ENCODE results near the gene LAMA5.

The LAMA5 gene

DNA sequence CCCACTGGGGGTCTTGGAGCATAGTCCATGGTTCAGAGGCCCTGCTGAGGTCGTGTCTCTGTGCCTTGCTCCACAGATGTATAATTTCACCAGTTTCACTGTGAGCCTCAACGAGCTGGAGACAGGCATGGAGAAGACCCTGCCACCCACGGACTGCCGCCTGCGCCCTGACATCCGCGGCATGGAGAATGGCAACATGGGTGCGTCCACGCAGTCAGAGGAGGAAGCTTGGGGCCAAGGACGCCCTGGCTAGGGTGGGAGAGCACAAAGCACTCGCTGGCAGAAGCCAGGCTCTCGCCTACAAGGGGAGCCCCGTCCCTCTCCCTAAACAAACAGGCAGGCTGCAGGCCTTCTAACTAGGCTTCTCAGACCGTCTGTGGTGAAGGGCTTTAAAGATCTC is 78.0 kb downstream of the LAMA5 start:
- DNase-seq (ENCODE audit: low spot score) = no peak

DNA sequence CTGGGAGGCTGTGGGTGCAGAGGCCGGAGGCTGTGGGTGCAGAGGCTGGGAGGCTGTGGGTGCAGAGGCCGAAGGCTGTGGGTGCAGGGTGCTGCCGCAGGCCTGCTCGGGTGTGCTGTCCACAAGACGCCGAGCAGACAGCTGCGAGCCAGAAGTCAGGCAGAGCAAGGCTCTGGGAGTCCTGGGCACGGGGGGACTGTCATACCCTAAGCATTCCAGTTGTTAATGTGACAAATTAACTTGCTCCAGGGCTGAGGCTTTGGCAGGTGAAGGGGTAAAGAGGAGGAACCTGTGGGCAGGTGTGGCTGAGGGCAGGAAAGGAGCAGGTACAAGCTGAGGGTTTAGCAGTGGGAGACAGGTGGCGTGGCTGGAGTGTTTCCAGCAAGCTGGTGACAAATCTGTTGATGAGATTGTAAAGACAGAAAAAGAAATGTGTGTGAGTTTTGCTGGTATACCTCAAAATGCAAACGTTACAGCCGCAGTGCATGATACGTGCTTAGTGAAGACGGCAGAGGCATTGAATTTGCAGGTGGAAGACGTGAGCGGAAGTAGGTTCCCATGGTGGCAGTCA is 78.5 kb downstream of the LAMA5 start:
- DNase-seq (ENCODE audit: low spot score) = no peak

DNA sequence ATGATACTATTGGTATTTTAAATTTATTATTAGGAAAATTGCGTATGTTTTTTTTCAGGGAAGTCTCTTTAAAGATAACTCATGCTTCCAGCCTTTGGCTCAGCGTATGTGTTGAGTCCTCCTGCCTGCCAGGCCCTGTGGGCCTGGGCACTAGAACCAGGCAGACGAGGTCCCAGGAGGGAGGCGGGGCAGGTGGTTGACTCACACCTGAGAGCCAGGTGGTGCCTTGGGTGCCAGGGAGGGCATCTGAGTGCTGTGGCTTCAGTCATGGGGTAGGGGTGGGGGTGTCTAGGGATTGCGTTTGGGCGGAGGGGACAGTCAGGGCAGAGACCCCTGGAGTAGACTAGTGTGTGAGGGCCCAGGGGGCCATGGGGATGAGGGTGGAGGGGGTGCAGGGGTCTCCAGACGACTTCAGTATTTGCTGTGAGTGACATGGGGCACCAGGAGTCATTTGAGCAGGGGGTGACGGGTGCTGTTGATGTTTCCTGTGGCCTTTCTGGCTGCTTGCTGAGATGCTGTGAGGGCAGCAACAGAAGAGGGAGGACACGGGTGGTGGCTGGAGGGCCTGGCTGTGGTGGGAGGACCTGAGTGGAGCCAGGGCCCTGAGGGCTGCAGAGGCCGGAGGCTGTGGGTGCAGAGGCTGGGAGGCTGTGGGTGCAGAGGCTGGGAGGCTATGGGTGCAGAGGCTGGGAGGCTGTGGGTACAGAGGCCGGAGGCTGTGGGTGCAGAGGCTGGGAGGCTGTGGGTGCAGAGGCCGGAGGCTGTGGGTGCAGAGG is 79.2 kb downstream of the LAMA5 start:
- no peak for DNase-seq (ENCODE audit: low spot score)

DNA sequence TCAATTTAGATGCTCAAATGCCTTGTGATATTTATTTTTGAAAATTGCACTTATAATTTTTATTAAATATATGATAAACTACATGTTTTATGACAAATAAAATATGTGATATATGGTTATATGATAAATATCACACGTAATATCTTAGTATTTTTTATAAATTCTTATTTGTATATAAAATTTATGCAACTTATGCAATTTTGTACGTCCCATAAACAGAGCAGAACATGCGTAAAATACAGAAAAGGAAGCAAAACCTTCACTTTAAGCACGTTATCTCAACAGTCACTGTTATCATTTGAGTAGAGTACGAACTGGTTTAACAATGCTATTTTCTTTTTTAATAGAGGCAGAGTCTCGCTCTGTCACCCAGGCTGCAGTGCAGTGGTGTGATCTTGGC is 80.0 kb downstream of the LAMA5 start:
- no peak for DNase-seq (ENCODE audit: low spot score)

DNA sequence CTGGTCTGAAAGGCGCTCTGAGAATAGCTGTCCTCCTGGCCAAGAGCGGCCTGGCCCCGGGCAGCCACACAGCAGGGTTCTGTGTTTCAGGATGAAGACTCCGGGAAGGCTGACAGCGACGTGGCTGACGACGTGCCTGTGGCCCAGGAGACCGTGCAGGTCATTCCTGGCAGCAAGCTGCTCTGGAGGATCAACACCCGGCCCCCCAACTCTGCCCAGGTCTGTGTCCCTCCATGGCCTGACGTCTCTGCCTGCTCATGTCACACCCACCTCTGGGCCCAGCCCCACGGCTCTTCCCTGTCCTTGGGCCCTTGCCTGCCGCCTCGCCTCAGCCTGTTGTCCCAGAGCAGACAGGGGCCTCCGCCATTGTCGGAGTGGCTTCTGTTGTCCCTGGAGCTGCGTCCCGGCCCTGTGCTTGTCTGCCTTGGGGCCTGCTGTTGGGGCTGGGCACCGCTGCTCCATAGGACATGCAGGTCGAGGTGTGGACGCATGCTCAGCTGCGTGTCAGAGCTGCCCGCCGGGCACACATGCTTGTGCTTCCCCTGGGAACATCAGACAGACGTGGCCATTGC is 80.5 kb downstream of the LAMA5 start:
- DNase-seq (ENCODE audit: low spot score) = no peak

DNA sequence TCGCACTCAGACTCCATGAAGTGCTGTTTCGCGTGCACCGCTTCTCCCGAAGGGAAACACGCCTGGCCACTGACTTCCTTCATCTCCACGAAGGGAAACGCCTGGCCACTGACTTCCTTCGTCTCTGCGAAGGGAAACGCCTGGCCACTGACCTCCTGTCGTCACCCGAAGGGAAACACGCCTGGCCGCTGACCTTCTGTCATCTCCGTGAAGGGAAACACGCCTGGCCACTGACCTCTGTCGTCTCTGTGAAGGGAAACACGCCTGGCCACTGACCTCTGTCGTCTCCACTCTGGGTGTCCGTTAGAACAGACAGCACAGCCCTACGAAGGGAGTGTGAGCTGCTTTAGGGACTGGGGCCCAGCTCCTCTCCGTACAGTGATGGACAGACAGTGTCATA is 81.4 kb downstream of the LAMA5 start:
- DNase-seq (ENCODE audit: low spot score) = no peak

DNA sequence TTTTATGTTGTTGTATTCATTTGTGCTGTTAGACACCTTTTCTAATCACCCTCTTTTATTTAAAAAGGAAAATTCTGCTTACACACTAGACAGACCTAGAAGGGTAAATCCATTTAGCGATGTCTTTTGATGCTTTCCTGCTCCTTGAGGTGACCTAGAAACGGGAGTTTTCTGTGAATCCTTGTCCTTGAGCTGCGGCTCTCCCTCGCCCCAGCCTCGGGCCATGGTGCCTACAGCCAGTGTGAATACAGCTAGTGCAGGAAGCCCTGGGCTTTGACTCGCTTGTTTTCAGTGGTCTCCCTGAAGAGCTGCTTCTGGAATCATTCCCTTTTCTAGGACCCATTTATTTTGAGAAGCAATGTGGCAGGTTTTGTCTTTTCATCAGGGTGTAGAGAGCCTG is 82.0 kb downstream of the LAMA5 start:
- no peak for DNase-seq (ENCODE audit: low spot score)

DNA sequence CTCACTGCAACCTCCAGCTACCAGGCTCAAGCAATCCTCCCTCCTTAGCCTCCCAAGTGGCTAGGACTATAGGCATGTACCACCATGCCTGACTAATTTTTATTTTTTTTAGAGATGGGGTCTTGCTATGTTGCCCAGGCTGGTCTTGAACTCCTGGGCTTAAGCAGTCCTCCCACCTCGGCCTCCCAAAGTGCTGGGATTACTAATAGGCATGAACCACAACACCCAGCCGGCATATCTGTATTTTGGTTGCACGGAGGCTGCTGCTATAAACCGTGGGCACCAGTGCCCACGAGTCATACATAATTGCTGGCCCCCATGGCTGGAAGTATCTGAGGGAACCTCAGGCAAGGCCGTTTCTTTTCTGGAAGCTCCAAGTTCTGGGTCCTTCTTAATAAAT is 82.7 kb downstream of the LAMA5 start:
- no peak for DNase-seq (ENCODE audit: low spot score)

DNA sequence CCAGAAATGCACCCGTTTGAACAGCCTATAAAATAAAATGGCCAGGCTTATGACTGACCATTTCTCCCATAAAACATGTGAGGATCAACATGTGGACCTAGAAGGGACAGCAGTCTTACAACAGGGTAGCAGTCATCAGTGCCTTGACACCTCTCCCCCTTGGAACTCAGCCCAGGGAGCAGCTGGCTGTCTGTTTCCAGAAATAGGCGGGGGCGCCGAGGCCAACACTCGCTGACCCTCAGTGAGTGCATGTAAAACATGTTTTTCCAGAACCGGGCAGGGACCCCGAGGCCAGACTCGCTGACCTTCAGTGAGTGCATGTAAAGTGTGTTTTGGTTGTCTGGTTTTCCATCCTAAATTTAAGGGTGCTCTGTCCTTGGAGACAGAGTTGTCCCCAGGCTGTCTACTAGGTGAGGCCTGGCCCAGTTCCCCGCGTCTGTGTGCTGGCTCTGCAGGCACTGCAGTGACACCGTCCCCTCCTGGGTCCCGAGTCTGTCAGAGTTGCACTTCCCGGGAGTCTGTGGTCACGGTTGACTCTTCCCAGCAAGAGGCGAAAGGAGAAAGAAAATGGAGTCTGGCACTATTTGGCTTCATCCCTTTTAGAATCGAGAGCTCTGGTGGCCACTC is 84.1 kb downstream of the LAMA5 start:
- no peak for DNase-seq (ENCODE audit: low spot score)

DNA sequence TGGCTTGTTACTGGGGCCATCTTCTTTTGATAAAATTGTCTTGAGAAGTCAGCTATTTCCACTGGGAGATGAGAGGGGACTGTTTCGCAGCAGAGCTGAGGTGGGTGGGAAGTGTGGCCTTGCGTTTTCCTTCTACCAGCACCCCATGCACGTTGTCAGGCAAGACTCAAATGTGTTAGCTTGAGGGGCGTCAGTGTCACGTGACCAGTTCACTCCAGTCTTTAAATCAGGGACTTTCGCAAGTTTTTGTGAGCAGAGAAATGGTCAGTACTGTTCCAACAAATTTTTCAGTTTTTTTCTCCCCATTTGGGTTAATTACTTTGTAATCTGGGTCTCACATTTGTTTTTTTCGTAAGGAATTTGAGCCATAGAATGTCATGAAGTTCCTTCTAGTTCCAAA is 85.0 kb downstream of the LAMA5 start:
- DNase-seq (ENCODE audit: low spot score) = no peak

DNA sequence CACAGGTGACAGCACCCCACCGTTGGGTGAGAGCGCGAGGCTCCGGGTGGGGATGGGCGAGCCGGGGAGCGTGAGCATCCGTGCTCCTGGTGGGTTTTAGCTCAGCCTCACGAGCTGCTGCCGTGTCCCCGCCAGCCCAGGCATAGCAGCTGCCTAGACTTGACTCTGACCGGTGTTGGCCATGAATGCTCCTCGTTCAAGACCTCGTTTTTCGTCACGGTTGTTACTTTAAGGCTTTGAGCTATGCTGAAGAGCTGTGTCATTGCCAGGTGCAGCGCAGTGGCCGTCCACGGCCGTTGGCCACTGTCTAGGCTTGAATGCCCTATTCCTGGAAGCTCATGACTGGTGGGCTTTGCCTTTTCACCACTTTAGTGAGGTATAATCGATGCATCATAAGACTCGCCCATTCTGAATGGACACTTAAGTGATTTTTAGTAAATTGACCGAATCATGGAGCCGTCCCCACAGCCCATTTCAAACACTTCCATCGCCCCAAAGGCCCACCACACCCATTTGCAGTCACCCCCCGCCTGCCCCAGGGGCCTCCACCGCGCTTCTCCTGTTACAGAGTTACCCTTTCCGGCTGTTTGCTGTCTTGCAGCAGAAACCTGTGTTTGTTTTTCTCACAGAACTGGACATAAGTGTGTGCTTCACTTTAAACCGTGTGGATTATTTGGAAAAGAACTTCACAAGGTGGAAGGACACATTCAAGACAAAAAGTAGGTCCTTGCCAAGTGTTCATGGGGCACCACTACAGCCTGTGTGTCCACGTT is 85.8 kb downstream of the LAMA5 start:
- DNase-seq (ENCODE audit: low spot score) = no peak

DNA sequence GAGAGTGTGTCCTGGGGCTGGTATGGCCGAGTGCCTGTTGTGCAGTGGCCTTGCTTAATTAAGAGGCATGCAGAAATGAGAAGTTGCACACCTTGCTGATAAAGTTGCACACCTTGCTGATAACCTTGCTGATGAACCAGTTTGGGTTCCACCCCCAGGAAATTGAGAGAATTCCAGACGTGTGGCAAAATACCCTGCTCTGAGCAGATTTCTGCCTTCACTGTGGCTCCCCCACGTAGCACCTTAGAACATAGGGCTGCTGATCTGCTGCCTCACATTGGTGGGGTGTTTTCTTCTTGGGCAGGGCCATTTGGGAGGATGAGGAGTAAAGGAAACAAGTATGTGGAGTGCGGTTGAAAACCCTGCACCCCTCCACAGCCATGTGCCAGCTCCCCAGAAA is 86.8 kb downstream of the LAMA5 start:
- no peak for DNase-seq (ENCODE audit: low spot score)

DNA sequence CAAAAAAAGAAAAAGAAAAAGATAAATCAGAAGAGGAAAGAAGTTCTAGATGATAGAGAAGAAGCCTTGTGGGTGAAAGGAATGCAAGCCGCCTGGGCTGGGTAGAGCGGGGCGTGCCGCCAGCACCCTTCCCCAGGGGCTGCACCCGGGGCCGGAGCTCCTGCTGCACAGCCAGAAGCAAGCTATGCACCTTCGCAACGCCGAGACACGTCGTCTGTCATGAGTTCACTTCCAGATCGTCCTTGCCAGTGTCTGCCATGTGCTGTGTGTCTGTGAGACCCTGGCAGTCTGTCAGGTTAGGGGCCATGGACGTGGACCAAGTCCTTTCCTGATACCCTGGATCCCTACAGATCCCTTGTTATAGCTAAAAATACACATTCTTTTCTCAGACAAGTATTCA is 89.9 kb downstream of the LAMA5 start:
- no peak for DNase-seq (ENCODE audit: low spot score)

DNA sequence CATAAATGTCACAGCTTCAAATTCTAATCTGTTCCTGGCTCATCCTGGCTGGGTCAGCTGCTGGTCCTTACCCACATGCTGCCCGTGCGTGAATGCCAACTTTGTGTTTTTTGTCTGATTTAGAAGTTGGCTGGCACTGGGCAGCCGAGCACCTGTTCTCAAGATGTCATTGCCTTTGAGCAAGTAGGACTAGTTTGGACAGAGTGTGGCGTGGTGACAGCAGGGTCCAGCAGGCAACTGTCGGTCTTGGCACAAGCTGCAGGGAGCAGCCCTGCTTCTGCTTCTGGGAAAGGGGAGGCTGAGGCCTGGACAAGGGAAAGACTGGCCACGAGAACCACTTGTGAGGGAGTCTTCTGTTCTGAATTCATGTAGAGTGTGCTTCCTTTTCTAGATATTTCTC is 90.7 kb downstream of the LAMA5 start:
- no peak for DNase-seq (ENCODE audit: low spot score)

DNA sequence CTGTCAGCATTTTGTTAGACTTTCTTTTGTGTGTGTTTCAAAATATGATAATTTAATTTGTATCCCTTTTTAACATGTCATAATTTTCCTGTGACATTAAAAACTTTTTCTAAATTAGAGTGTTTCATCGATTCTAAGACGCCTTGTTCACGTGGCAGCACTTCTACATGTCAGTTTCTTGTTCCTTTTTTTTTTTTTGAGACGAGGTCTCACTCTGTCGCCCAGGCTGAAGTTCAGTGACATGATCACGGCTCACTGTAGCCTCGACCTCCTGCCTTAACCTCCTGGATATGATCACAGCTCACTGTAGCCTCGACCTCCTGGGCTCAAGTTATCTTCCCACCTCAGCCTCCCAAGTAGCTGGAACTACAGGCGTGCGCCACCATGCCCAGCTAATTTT is 91.9 kb downstream of the LAMA5 start:
- DNase-seq (ENCODE audit: low spot score) = no peak

DNA sequence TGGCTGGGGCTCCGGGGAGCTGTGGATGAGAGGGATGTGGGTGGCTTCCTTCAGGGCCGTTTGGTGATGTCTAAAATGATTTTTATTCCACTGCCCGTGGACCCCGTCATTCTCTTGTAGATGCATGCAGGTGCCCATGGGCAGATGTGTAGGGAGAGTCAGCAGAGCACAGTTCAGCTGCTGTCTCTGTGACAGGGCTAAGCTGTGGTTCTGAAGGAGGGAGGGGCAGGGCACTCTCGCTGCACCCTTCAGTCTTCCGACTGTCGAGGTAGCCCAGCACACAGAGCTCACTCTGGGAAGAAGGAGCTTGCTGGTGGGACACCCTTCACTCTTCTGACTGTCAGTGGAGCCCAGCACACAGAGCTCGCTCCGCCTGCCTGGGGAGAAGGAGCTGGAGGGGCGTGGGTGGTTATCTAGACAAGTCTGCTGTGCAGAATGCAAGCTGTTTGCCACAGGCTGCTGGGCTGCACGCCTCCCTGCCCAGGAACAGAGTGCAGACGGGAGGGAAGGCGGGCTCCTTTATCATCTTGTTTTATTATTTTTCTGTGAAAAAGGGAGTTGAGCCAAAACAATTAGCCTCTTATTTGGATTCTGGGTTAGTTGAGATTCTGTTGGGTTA is 92.7 kb downstream of the LAMA5 start:
- no peak for DNase-seq (ENCODE audit: low spot score)

DNA sequence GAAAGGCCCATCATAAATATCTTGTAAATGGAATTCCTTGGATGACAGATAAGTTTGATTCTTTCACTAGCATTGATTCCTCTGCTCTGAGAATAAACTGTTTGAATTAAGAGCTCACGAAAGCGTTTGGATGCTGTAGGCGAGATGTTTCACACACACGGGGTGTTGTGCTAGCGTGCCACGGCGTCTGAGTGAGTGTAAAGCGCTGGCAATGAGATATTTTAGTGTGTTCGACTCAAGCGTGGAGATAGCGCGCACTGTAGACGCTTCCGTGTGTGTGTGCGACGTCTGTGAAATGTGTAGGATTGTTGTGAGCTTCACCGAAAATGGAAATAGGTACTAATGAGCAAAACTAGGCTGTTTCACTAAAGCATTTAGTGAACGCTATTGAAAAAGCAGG is 93.7 kb downstream of the LAMA5 start:
- DNase-seq (ENCODE audit: low spot score) = no peak

DNA sequence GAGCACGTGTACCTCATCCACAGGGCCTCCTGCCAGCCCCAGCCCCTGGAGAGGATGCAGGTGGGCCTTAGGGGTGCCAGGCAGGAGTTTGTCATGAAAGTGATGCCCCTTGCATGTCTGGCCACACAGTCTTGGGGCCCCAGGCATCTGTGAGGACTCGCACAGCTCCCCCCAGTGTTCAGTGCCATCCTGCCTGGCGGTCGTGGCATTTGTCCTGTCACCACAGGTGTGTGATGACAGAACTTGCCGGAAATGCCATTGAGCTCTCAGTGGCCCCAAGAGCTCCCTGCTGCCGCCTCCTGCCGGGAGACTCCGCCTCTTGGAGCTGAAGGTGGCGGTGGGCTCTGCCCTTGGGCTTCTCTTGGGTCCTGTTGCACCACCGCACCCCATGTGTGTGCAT is 94.9 kb downstream of the LAMA5 start:
- no peak for DNase-seq (ENCODE audit: low spot score)

DNA sequence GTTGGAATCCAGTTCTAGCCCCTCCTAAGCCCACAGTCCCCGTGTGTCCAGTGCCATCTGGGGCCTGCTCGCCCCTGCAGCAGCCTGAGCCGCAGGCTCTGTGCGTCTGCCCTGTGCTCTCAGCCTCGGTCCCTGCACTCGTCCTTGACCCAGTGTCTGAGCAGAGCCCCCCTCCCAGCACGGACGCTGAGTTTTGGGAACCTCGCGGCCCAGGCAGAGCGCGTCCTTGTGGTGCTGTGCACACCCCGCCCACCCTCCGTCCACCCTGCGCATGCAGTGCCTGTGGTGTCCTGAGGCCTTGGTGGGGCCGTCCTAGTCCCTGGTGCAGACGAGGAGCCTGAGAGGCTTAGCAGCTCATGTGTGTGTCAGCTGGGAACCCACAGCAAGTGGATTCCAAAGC is 97.2 kb downstream of the LAMA5 start:
- DNase-seq (ENCODE audit: low spot score) = no peak

DNA sequence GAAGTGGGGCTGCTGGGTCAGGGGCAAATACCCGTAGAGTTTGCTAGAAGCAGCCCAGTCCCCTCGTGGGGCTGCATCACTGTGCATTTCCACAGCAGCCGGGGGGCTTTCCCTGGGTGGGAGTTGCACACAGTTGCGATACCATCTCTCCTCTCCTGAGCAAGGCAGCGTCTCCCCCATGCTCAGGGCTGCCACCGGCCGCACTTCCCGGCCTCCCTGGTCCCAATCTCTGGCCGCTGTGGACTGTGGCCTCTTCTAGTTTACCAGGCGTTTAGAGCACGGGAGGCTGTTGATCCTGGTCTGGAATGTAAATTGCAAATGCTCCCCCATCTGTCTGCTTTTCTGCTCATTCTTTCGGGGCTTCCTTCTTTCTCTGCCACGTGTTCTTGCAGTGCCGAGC is 97.7 kb downstream of the LAMA5 start:
- DNase-seq (ENCODE audit: low spot score) = no peak

DNA sequence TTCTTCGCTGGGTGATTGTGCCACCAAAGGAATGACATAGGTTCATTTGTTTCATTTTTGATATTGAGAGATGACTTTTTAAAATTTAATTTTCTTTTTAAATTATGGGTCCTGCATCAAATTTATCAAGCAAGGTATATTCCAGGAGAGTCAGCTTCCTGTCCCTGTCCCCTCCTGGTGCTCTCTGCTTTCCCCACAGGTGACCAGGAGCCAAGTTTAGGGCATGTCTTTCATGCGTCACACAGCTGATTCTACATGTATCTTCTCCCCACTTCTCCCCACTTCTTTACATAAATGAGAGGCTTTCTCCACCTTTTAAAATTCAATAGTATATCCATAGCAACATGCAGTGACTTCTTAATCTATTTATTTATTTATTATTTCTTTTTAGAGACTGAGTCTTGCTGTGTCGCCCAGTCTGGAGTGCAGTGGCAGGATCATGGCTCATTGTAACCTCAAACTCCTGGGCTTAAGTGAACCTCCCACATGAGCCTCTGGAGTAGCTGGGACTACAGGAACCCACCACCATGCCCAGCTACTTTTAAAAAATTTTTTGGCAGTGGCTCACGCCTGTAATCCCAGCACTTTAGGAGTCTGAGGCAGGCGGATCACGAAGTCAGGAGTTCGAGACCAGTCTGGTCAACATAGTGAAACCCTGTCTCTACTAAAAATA is 98.7 kb downstream of the LAMA5 start:
- DNase-seq (ENCODE audit: low spot score) = no peak

DNA sequence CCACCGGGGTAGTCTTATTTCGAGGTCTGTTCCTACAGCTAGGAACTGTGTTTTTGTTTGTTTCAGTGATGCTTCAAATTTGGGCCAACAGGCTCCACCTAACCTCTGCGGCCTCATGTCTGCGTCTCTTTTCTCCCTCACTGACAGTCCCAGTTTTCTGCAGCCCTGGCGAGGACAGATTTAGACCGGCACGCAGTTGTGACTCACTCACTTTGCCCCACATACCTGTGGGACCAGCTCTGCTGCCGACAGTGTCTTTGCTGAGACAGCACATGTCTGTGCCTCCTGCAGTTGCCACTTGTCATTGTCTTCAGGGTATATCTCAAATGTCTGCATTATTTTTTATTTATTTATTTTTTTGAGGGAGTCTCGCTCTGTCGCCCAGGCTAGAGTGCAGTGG is 99.6 kb downstream of the LAMA5 start:
- DNase-seq (ENCODE audit: low spot score) = no peak
